Loucy (cell line): ENCODE data around the gene SLC8A2.

ENCODE experiments used
- H2AFZ ChIP-seq: fragments of 200-600 bp; sonication (generic); 2 replicates; pipeline ENCODE4 v1.6.0; 2016; ENCODE audit warnings: antibody characterized with exemption, mild to moderate bottlenecking, low read length, moderate library complexity
- H3F3A ChIP-seq: fragments of 200-600 bp; 2 replicates; pipeline ENCODE4 v1.6.0; 2016; ENCODE audit warnings: antibody characterized with exemption, low read depth, mild to moderate bottlenecking
- H3K27me3 ChIP-seq: fragments of 200-600 bp; sonication (generic); 2 replicates; pipeline ENCODE4 v1.6.1; 2014; ENCODE audit warnings: low read length, mild to moderate bottlenecking; ENCODE audit not compliant: insufficient read depth, poor library complexity, severe bottlenecking
- H3K36me3 ChIP-seq: fragments of 200-600 bp; sonication (generic); 2 replicates; pipeline ENCODE4 v1.6.1; 2016; ENCODE audit warnings: low read length; ENCODE audit not compliant: insufficient read depth
- H3K4me1 ChIP-seq: fragments of 200-600 bp; sonication (generic); 2 replicates; pipeline ENCODE4 v1.5.1; 2014; ENCODE audit warnings: low read length, mild to moderate bottlenecking; ENCODE audit not compliant: insufficient read depth, poor library complexity, severe bottlenecking
- H3K4me2 ChIP-seq: fragments of 200-600 bp; sonication (generic); 2 replicates; pipeline ENCODE4 v1.6.0; 2014; ENCODE audit warnings: antibody characterized with exemption, low read length, low read depth, mild to moderate bottlenecking; ENCODE audit not compliant: poor library complexity, severe bottlenecking
- H3K4me3 ChIP-seq: fragments of 200-600 bp; sonication (generic); 2 replicates; pipeline ENCODE4 v1.5.1; 2014; ENCODE audit warnings: low read length, mild to moderate bottlenecking, mixed read lengths; ENCODE audit not compliant: poor library complexity, severe bottlenecking
- H3K79me2 ChIP-seq: fragments of 200-600 bp; sonication (generic); 2 replicates; pipeline ENCODE4 v1.6.1; 2014; ENCODE audit warnings: low read length; ENCODE audit not compliant: insufficient read depth
- H3K9ac ChIP-seq: fragments of 200-600 bp; sonication (generic); 2 replicates; pipeline ENCODE4 v1.6.0; 2014; ENCODE audit warnings: mild to moderate bottlenecking, low read depth, low read length, moderate library complexity; ENCODE audit not compliant: poor library complexity, severe bottlenecking
- H3K9me2 ChIP-seq: fragments of 200-600 bp; sonication (generic); replicated peaks from 2 replicates; pipeline ENCODE4 v1.6.1; 2016; ENCODE audit warnings: low read depth, low read length, mixed read lengths
- H3K9me3 ChIP-seq: fragments of 200-600 bp; sonication (generic); 2 replicates; pipeline ENCODE4 v1.6.1; 2014; ENCODE audit warnings: mild to moderate bottlenecking, antibody characterized with exemption, low read length, low read depth; ENCODE audit not compliant: insufficient read depth
- H4K20me1 ChIP-seq: fragments of 200-600 bp; sonication (generic); 2 replicates; pipeline ENCODE4 v1.6.0; 2014; ENCODE audit warnings: antibody characterized with exemption, low read length, mild to moderate bottlenecking; ENCODE audit not compliant: insufficient read depth, poor library complexity, severe bottlenecking
- CTCF ChIP-seq: fragments of 200-600 bp; sonication (generic); conservative IDR thresholded peaks from 2 replicates; pipeline ENCODE4 v1.5.1; 2014; ENCODE audit warnings: mild to moderate bottlenecking, antibody characterized with exemption, low read length
- EZH2phosphoT487 ChIP-seq: fragments of 200-600 bp; IDR thresholded peaks from 2 replicates; pipeline ENCODE4 v1.6.1; 2018; ENCODE audit warnings: antibody characterized with exemption, mild to moderate bottlenecking, moderate library complexity, borderline replicate concordance

Gene SLC8A2

GRCh38 chr19:47471381-47471732, 336 bp downstream of the SLC8A2 start:
- Histone ChIP-seq H3K27me3 (no peaks in the 10 kb centered on the region), H3K9ac (no peak overlapping the region)

GRCh38 chr19:47470447-47471195, 1.1 kb downstream of the SLC8A2 start:
- TF ChIP-seq EZH2phosphoT487, result no peak
- no peak for TF ChIP-seq CTCF
- H3K4me3 ChIP-seq, result no peak overlapping the region
- no peaks in the 10 kb centered on the region for H3K36me3 ChIP-seq
- H4K20me1 ChIP-seq, result no peaks in the 10 kb centered on the region
- no peaks in the 10 kb centered on the region for H3K9me3 ChIP-seq
- H3K9ac ChIP-seq, result no peak overlapping the region
- no peak overlapping the region for H2AFZ ChIP-seq
- no peaks in the 10 kb centered on the region for H3K4me1 ChIP-seq
- H3K9me2 ChIP-seq, result no peaks in the 10 kb centered on the region
- no peaks in the 10 kb centered on the region for H3F3A ChIP-seq
- no peaks in the 10 kb centered on the region for H3K79me2 ChIP-seq
- H3K4me2 ChIP-seq, result no peak overlapping the region
- H3K27me3 ChIP-seq, result no peaks in the 10 kb centered on the region

More at GRCh38 chr19:47471381-47471732, 336 bp downstream of the SLC8A2 start:
- H3K9me3 ChIP-seq, result no peaks in the 10 kb centered on the region
- no peaks in the 10 kb centered on the region for H3K9me2 ChIP-seq
- H3F3A ChIP-seq, result no peaks in the 10 kb centered on the region
- no peaks in the 10 kb centered on the region for H3K4me1 ChIP-seq
- no peaks in the 10 kb centered on the region for H3K36me3 ChIP-seq
- no peaks in the 10 kb centered on the region for H4K20me1 ChIP-seq
- no peak for TF ChIP-seq CTCF
- H2AFZ ChIP-seq, result no peak overlapping the region
- H3K4me3 ChIP-seq, result no peak overlapping the region
- no peaks in the 10 kb centered on the region for H3K79me2 ChIP-seq
- no peak overlapping the region for H3K4me2 ChIP-seq

DNA sequence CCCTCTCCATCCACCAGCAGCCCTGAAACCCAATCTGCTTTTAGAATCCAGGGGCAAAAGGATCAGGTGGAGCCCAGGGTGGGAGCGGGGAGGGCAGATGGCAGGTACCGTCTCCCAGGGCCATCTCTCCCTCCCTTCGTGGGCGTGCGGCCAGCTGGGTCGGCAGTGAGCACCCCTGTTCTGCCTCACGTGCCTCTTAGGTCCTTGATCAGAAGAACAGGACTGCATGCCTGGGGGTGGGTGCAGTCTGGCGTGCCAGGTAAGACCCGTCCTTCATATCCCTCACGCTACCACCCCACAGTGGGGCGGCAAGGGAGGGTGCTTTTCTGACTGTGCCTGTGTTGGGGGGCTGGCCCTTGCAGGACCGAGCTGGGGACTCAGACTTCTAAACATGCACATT, 2.0 kb downstream of the SLC8A2 start:
- Histone ChIP-seq H3K36me3 (no peaks in the 10 kb centered on the region), H3K9me3 (no peaks in the 10 kb centered on the region), H3K79me2 (no peaks in the 10 kb centered on the region), H3K27me3 (no peaks in the 10 kb centered on the region), H3K4me2 (no peak overlapping the region), H4K20me1 (no peaks in the 10 kb centered on the region), H3K4me3 (no peak overlapping the region), H3K9ac (no peak overlapping the region), H2AFZ (no peak overlapping the region), H3K4me1 (no peaks in the 10 kb centered on the region), H3F3A (no peaks in the 10 kb centered on the region), H3K9me2 (no peaks in the 10 kb centered on the region)
- no peak for TF ChIP-seq CTCF
- no peak for TF ChIP-seq EZH2phosphoT487
